Activated naive CD4-positive, alpha-beta T cell treated with anti-CD3 and anti-CD28 coated beads, Interleukin-2, amount 50 U/mL, for 24 hours (primary cell): ENCODE data around the gene WDR90.

Experiments used
- H3K27ac Mint-ChIP-seq: one replicate; pipeline ENCODE4 v1.8.0; 2021; ENCODE audit warnings: mild to moderate bottlenecking, mixed read lengths
- H3K27me3 Mint-ChIP-seq: one replicate; pipeline ENCODE4 v1.8.0; 2021; ENCODE audit warnings: mixed read lengths
- H3K36me3 Mint-ChIP-seq: one replicate; pipeline ENCODE4 v1.8.0; 2021; ENCODE audit warnings: mixed read lengths
- H3K4me1 Mint-ChIP-seq: one replicate; pipeline ENCODE4 v1.8.0; 2021; ENCODE audit warnings: mixed read lengths
- H3K4me3 Mint-ChIP-seq: one replicate; pipeline ENCODE4 v1.8.0; 2021; ENCODE audit warnings: mild to moderate bottlenecking, mixed read lengths
- H3K9me3 Mint-ChIP-seq: one replicate; pipeline ENCODE4 v1.8.0; 2021; ENCODE audit warnings: mixed read lengths

The WDR90 gene

GRCh38 chr16:673399-673991 lies 24.3 kb downstream of the WDR90 start:
- Mint-ChIP-seq H3K27ac (no peak overlapping the region), H3K9me3 (no peaks in the 10 kb centered on the region), H3K36me3 (no peaks in the 10 kb centered on the region), H3K4me1 (peaks cover 4% of the 10 kb centered on the region), H3K27me3 (peaks cover 1% of the 10 kb centered on the region), H3K4me3 (no peak overlapping the region)

- Mint-ChIP-seq H3K27me3 (peaks cover 1% of the 10 kb centered on the region), H3K4me1 (peaks cover 10% of the 10 kb centered on the region), H3K4me3 (no peak overlapping the region), H3K9me3 (no peaks in the 10 kb centered on the region), H3K36me3 (no peaks in the 10 kb centered on the region), H3K27ac (no peak overlapping the region)
Observed at GRCh38 chr16:674214-674881, 25.2 kb downstream of the WDR90 start.

- Mint-ChIP-seq H3K36me3 (no peaks in the 10 kb centered on the region), H3K27ac (no peak within 1 kb of the TSS), H3K4me1 (peaks cover 9% of the 10 kb centered on the region), H3K4me3 (peak within 1 kb of the TSS; percentile 11), H3K9me3 (no peaks in the 10 kb centered on the region), H3K27me3 (peaks cover 1% of the 10 kb centered on the region)
Observed at GRCh38 chr16:674968-675883, 26.1 kb downstream of the WDR90 start, which contains the start of gene RHBDL1. Gene RHBDL1, plus strand, starts transcription at chr16:675671. Its CDS starts 120 bp downstream, at chr16:675791.

GRCh38 chr16:675884-676564 lies 26.9 kb downstream of the WDR90 start:
- peaks cover 11% of the 10 kb centered on the region for H3K4me1 Mint-ChIP-seq
- H3K27me3 Mint-ChIP-seq, result peaks cover 1% of the 10 kb centered on the region
- no peaks in the 10 kb centered on the region for H3K9me3 Mint-ChIP-seq
- H3K27ac Mint-ChIP-seq, result no peak overlapping the region
- no peaks in the 10 kb centered on the region for H3K36me3 Mint-ChIP-seq
- H3K4me3 Mint-ChIP-seq, result no peak overlapping the region

DNA sequence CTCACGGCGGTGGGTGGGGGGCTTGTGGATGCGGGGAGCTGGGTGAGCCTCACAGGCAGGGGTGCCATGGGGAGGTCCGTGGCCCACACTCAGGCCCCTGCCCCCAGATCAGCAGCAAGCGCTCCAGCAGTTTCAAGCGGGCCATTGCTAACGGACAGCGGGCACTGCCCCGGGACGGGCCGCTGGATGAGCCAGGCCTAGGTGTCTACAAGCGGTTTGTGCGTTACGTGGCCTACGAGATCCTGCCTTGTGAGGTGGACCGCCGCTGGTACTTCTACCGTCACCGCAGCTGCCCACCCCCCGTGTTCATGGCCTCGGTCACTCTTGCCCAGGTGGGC lies 27.4 kb downstream of the WDR90 start:
- peaks cover 16% of the 10 kb centered on the region for H3K4me1 Mint-ChIP-seq
- no peaks in the 10 kb centered on the region for H3K9me3 Mint-ChIP-seq
- peaks cover 1% of the 10 kb centered on the region for H3K27me3 Mint-ChIP-seq
- H3K27ac Mint-ChIP-seq, result no peak overlapping the region
- H3K36me3 Mint-ChIP-seq, result no peaks in the 10 kb centered on the region
- no peak overlapping the region for H3K4me3 Mint-ChIP-seq

DNA sequence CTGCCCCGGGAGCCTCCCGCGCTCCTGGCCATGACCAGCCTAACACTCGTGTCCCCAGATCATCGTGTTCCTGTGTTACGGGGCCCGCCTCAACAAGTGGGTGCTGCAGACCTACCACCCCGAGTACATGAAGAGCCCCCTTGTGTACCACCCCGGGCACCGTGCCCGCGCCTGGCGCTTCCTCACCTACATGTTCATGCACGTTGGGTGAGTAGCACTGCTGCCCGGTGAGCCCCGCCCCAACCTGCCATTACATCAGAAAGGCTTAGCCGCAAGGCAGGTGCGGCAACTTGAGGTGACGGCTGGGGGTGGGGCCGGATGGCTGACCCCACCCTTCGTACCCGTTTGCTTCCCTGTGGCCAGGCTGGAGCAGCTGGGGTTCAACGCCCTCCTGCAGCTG lies 27.7 kb downstream of the WDR90 start:
- no peaks in the 10 kb centered on the region for H3K9me3 Mint-ChIP-seq
- H3K4me1 Mint-ChIP-seq, result peaks cover 19% of the 10 kb centered on the region
- H3K4me3 Mint-ChIP-seq, result peak overlapping the region; percentile 11
- peaks cover 1% of the 10 kb centered on the region for H3K27me3 Mint-ChIP-seq
- no peak overlapping the region for H3K27ac Mint-ChIP-seq
- no peaks in the 10 kb centered on the region for H3K36me3 Mint-ChIP-seq

GRCh38 chr16:677316-678190 lies 28.4 kb downstream of the WDR90 start:
- no peaks in the 10 kb centered on the region for H3K9me3 Mint-ChIP-seq
- H3K4me3 Mint-ChIP-seq, result no peak overlapping the region
- peaks cover 1% of the 10 kb centered on the region for H3K27me3 Mint-ChIP-seq
- peaks cover 2% of the 10 kb centered on the region for H3K36me3 Mint-ChIP-seq
- peaks cover 23% of the 10 kb centered on the region for H3K4me1 Mint-ChIP-seq
- H3K27ac Mint-ChIP-seq, result no peak overlapping the region

DNA sequence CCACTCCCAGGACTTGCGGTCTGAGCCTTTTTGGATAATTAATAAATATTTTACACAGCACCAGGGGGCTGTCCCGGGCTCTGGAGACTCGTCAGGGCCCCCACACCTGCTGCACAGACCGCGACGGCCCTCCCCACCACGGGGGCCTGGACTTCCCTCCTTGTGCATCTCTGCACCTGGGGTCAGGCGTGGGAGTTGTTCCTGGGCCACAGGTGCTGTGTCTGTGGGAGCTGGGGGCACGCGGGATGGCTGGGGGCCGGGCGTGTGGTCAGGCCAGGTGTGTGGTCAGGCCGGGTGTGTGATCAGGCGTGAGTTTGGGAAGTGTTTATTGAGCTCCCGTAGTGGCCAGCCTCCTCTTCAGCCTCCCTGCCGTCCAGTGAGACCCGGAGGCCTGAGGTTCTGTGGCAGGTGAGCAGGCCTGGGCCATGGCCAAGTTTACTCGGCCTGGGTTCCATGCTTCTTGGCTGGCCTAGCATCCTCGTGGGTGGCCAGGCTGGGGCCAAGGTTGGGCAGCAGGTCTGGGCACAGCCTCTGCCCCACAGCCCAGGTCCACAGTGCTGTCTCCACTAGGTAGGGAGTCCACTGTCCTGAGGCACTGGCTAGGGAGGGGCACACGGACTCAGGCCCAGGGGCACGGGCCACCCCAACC lies 29.2 kb downstream of the WDR90 start:
- no peak overlapping the region for H3K4me3 Mint-ChIP-seq
- peaks cover 1% of the 10 kb centered on the region for H3K27me3 Mint-ChIP-seq
- H3K36me3 Mint-ChIP-seq, result peaks cover 3% of the 10 kb centered on the region
- H3K27ac Mint-ChIP-seq, result no peak overlapping the region
- H3K9me3 Mint-ChIP-seq, result no peaks in the 10 kb centered on the region
- peaks cover 24% of the 10 kb centered on the region for H3K4me1 Mint-ChIP-seq

DNA sequence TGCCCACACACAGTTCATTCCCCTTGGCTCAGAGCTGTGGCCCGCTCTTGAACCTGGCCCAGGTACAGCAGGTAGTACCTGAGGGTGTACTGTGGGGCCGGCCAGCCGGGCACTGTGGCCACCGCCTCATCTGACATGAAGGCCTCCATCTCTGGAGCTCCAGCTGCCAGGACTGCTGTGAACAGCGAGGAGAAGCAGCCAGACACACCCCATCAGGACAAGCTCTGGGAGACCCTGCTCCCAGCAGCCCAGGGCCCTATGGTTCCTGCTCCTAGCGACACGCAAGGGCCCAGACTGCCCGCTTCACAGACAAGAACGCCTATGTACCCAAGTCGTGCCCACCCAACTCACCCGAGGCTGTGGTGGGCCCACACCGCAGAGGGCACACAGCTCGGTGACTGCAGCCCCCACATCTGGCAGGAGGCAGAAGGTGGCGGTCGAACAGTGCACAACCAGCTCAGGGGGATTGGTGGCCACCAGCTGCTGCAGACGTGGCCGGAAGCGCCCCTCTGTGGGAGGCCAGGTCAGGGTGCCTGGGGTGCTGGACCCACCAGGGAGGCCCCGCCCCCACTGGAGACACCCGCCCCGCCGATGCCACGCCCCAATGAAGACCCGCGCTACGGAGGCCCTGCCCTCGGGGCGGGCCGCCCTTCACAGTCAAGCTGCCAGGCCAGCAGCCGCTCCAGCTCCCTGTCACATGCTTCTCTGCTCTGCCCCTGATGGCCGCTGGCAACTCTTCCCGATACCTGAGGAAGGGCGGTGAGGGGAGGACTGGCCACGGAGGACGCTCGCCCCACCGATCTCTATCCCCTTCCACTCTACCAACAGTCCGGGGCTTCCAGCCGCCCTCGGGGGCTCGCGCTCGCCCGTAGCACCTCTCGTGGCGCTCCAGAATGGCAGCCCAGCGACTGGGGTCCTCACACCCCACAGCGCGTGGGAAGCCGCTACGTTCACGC lies 30.0 kb downstream of the WDR90 start:
- H3K27ac Mint-ChIP-seq, result peak overlapping the region; percentile 84
- H3K4me1 Mint-ChIP-seq, result peaks cover 24% of the 10 kb centered on the region
- peaks cover 1% of the 10 kb centered on the region for H3K27me3 Mint-ChIP-seq
- no peaks in the 10 kb centered on the region for H3K9me3 Mint-ChIP-seq
- peaks cover 3% of the 10 kb centered on the region for H3K36me3 Mint-ChIP-seq
- H3K4me3 Mint-ChIP-seq, result peak overlapping the region; percentile 81

DNA sequence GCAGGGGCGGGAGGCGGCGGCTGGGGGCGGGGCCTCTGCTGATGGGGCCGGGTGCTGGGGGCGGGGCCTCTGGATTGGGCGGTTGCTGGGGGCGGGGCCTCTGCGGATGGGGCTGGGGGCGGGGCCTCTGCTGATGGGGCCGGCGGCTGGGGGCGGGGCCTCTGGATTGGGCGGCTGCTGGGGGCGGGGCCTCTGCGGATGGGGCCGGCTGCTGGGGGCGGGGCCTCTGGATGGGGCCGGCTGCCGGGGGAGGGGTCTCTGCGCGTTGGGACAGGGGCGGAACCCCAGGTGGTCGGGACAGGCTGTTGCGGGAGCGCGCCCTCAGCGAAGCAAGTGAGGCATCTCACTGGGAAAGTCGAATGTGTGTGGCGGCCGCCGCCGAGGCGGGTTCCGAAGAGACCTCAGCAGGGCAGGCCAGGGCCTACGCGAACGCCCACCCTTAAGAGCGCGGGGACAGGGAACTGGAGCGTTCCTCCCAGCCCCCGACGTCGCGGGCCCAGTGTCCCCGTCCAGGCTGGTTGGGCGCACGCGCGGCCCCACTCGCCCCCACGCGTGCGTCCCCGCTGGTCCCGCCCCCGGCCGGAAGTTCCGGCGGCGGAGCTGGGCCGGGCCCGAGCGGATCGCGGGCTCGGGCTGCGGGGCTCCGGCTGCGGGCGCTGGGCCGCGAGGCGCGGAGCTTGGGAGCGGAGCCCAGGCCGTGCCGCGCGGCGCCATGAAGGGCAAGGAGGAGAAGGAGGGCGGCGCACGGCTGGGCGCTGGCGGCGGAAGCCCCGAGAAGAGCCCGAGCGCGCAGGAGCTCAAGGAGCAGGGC lies 30.9 kb downstream of the WDR90 start, which contains the start of gene STUB1:
TSS of gene STUB1 (plus strand) at position 597 of the 811 bp plus-strand sequence. CDS start at position 713, 116 bp downstream.
- Mint-ChIP-seq H3K27ac (peak within 1 kb of the TSS; percentile 84), H3K9me3 (no peaks in the 10 kb centered on the region), H3K4me1 (peaks cover 24% of the 10 kb centered on the region), H3K27me3 (peaks cover 1% of the 10 kb centered on the region), H3K4me3 (peak within 1 kb of the TSS; percentile 86), H3K36me3 (peaks cover 3% of the 10 kb centered on the region)

- Mint-ChIP-seq H3K36me3 (peaks cover 3% of the 10 kb centered on the region), H3K4me3 (peak overlapping the region; percentile 83), H3K9me3 (no peaks in the 10 kb centered on the region), H3K27ac (no peak overlapping the region), H3K4me1 (peaks cover 24% of the 10 kb centered on the region), H3K27me3 (peaks cover 1% of the 10 kb centered on the region)
Observed at GRCh38 chr16:680625-680945, 31.4 kb downstream of the WDR90 start.

DNA sequence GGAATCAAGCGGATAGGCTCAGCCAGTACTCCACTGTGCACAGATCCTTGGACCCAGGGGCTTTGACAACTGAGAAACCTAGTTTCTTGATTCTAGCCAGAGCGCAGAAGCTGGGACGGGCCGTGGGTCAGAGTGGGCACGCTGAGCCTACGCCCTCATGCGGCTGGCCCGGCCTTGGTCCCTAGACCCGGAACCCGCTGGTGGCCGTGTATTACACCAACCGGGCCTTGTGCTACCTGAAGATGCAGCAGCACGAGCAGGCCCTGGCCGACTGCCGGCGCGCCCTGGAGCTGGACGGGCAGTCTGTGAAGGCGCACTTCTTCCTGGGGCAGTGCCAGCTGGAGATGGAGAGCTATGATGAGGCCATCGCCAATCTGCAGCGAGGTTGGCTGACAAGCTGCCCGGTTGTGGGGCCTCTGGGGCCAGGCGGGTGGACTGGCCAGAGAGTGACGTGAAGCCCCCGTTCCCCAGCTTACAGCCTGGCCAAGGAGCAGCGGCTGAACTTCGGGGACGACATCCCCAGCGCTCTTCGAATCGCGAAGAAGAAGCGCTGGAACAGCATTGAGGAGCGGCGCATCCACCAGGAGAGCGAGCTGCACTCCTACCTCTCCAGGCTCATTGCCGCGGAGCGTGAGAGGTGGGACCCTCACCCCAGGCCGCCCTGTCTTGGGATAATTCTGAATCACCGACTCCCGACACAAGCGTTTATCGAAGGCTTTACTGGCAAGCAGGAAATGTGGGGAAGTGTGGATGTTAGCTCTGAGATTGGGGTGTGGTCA lies 32.0 kb downstream of the WDR90 start:
- Mint-ChIP-seq H3K36me3 (peaks cover 3% of the 10 kb centered on the region), H3K27ac (peak overlapping the region; percentile 35), H3K9me3 (no peaks in the 10 kb centered on the region), H3K4me1 (peaks cover 24% of the 10 kb centered on the region), H3K4me3 (peak overlapping the region; percentile 83), H3K27me3 (peaks cover 1% of the 10 kb centered on the region)
